Dermis blood vessel endothelial cell (primary cell): Measurements from ENCODE around the gene UBA52. TPM values are rescaled to one million over a fixed set of nuclear protein-coding genes. Genes with fewer than 3 reads are reported as not detected.
"Not testable (repeated sequence)": the region's sequence is repeated elsewhere in the genome, so short reads cannot be mapped to it uniquely, and the experiment has no call there.

Source experiments
- DNase-seq: peaks from one replicate; pipeline ENCODE4 v3.0.0; 2010
- total RNA-seq: library from RNA; depleted of rRNA; stranded (reverse); fragments of >200 nt; gene quantifications from 2 replicates; pipeline ENCODE4 v1.2.3, GENCODE V29; 2014

The UBA52 gene
- total RNA-seq, 1 donor from 2014 or later = 1,061 TPM

GRCh38 chr19:18557411-18558201 is 14.1 kb upstream of the UBA52 start, which contains the start of gene KXD1:
TSS of gene KXD1 (plus strand) at chr19:18557870. CDS start at chr19:18562057, 4,187 bp downstream.
- peak; percentile 100 for DNase-seq

- peak; percentile 20 for DNase-seq
These were observed 13.5 kb upstream of the UBA52 start for GRCh38 chr19:18558202-18558555.

GRCh38 chr19:18558604-18559003 is 13.1 kb upstream of the UBA52 start:
- peak; percentile 27 for DNase-seq

- DNase-seq = no peak
These were observed 12.0 kb upstream of the UBA52 start for GRCh38 chr19:18559685-18560084.

- peak; percentile 93 for DNase-seq
These were observed 9.6 kb upstream of the UBA52 start for GRCh38 chr19:18562086-18562485.

GRCh38 chr19:18566953-18567352 is 4.7 kb upstream of the UBA52 start:
- DNase-seq = no peak

GRCh38 chr19:18568367-18568766 is 3.3 kb upstream of the UBA52 start:
- DNase-seq = no peak

GRCh38 chr19:18574691-18575291 is 3.1 kb downstream of the UBA52 start:
- no peak for DNase-seq

- DNase-seq = no peak
These were observed 4.7 kb downstream of the UBA52 start for GRCh38 chr19:18576383-18576782.

GRCh38 chr19:18577365-18577914 is 5.8 kb downstream of the UBA52 start:
- no peak for DNase-seq

GRCh38 chr19:18580311-18580710 is 8.7 kb downstream of the UBA52 start:
- no peak for DNase-seq

- no peak for DNase-seq
These were observed 14.6 kb downstream of the UBA52 start for GRCh38 chr19:18586306-18586705.

- no peak for DNase-seq
These were observed 15.9 kb downstream of the UBA52 start for GRCh38 chr19:18587561-18587960.

- no peak for DNase-seq
These were observed 16.4 kb downstream of the UBA52 start for GRCh38 chr19:18587962-18588610.

- DNase-seq = peak; percentile 87
These were observed 17.1 kb downstream of the UBA52 start, which contains the start of gene REX1BD for GRCh38 chr19:18588611-18589379. TSS of gene REX1BD (plus strand) at chr19:18588798. CDS start at chr19:18588802, 4 bp downstream.

GRCh38 chr19:18589380-18590272 is 18.0 kb downstream of the UBA52 start:
- peak; percentile 80 for DNase-seq

- DNase-seq = peak; percentile 64
These were observed 18.9 kb downstream of the UBA52 start for GRCh38 chr19:18590273-18591272.

- no peak for DNase-seq
These were observed 20.2 kb downstream of the UBA52 start for GRCh38 chr19:18591735-18592385.

GRCh38 chr19:18592732-18593131 is 21.1 kb downstream of the UBA52 start:
- DNase-seq = not testable (repeated sequence)
